Left lung (tissue), 10 donors: ENCODE measurements around the gene RPS21. TPM values are rescaled to one million over a fixed set of nuclear protein-coding genes. Genes with fewer than 3 reads are reported as not detected.

Experiments
- ATAC-seq: fragments of 200-7000 bp; cut with Tn5 transposase; one replicate; pipeline ENCODE4 v1.9.1; 2020; ENCODE audit warnings: moderate library complexity
- DNase-seq, 4 donors: peaks; one replicate each; pipeline ENCODE4 v3.0.0-alpha.2; 2013 to 2020
- H3K27ac ChIP-seq, 2 donors: fragments of 200-600 bp; sonication (generic) in 1 of 2; one replicate each; pipeline versions ENCODE4 v1.5.0 to v1.8.0; 2020 to 2021
- H3K27me3 ChIP-seq, 2 donors: fragments of 200-600 bp; sonication (generic) in 1 of 2; one replicate each; pipeline versions ENCODE4 v1.5.0 to v1.8.0; 2020 to 2021
- H3K36me3 ChIP-seq, 2 donors: fragments of 200-600 bp; sonication (generic) in 1 of 2; one replicate each; pipeline versions ENCODE4 v1.5.0 to v1.8.0; 2020 to 2021
- H3K4me1 ChIP-seq, 2 donors: fragments of 200-600 bp; one replicate each; pipeline ENCODE4 v1.8.0; 2021
- H3K4me3 ChIP-seq, 2 donors: fragments of 200-600 bp; sonication (generic) in 1 of 2; one replicate each; pipeline versions ENCODE4 v1.5.0 to v1.8.0; 2020 to 2021; ENCODE audit warnings: mild to moderate bottlenecking in 1 of 2
- H3K9me3 ChIP-seq, 2 donors: fragments of 200-600 bp; sonication (generic) in 1 of 2; one replicate each; pipeline versions ENCODE4 v1.5.0 to v1.8.0; 2020 to 2021
- CTCF ChIP-seq, 2 donors: fragments of 200-600 bp; sonication (generic) in 1 of 2; IDR thresholded peaks; one replicate each; pipeline versions ENCODE4 v1.5.0 to v1.8.0; 2021; ENCODE audit warnings: antibody characterized with exemption in 2 of 2
- intact Hi-C, 2 donors: fragments of 100-400 bp; cut with DNase I; formaldehyde crosslinking; loops; one replicate each; pipeline versions ENCODE4 v1.11.2 to v1.14.2; 2022
- polyA plus RNA-seq, 6 donors: library from polyadenylated mRNA; unstranded; fragments of 120-200 nt; gene quantifications; one replicate each; pipeline ENCODE4 v1.2.1, GENCODE V29; 2013; ENCODE audit not compliant: insufficient read length in 6 of 6
- total RNA-seq, 2 donors: library from RNA; stranded (reverse); fragmentation: NEBNext Ultra II Directional; extraction: Animal tissue kit (Norgen Biotek cat#: 25700); gene quantifications; one replicate each; pipeline ENCODE4 v1.2.1, GENCODE V29; 2021
- donor health status: DM: no; HTN: yes; CAD: no.
- donor health status: DM: no; HTN: no; CAD: no.

RPS21 gene
- total and polyA plus RNA-seq, 8 donors = 928 to 1,176 (median 1,013) TPM

- no peak for ATAC-seq
- peaks cover 0 to 44% of the 10 kb centered on the region in 2 donors for H3K36me3 ChIP-seq
- no peak overlapping the region for H3K27ac ChIP-seq
- DNase-seq = no peak
- H3K4me1 ChIP-seq = no peaks in the 10 kb centered on the region
- no peaks in the 10 kb centered on the region for H3K27me3 ChIP-seq
- H3K4me3 ChIP-seq = no peak overlapping the region
- TF ChIP-seq CTCF (IDR thresholded peaks at IDR 0.05) = no peak
- no peaks in the 10 kb centered on the region for H3K9me3 ChIP-seq
- intact Hi-C loops = no loop called here
These were observed 9.7 kb downstream of the RPS21 start for GRCh38 chr20:62396367-62397239.

- ATAC-seq = no peak
- Histone ChIP-seq H3K27ac (no peak overlapping the region), H3K4me1 (no peaks in the 10 kb centered on the region), H3K36me3 (peaks cover 0 to 40% of the 10 kb centered on the region in 2 donors), H3K9me3 (no peaks in the 10 kb centered on the region), H3K27me3 (no peaks in the 10 kb centered on the region), H3K4me3 (no peak overlapping the region)
- intact Hi-C loops = no loop called here
- DNase-seq = no peak
- TF ChIP-seq CTCF (IDR thresholded peaks at IDR 0.05) = no peak
These were observed 11.4 kb downstream of the RPS21 start for GRCh38 chr20:62398120-62398821.

- ATAC-seq = no peak
- intact Hi-C loops = no loop called here
- no peak overlapping the region for H3K4me3 ChIP-seq
- H3K27me3 ChIP-seq = no peaks in the 10 kb centered on the region
- no peaks in the 10 kb centered on the region for H3K9me3 ChIP-seq
- TF ChIP-seq CTCF (IDR thresholded peaks at IDR 0.05) = no peak
- no peak for DNase-seq
- H3K36me3 ChIP-seq = peaks cover 0 to 23% of the 10 kb centered on the region in 2 donors
- no peak overlapping the region for H3K27ac ChIP-seq
- peaks cover 0 to 3% of the 10 kb centered on the region in 2 donors for H3K4me1 ChIP-seq
These were observed 13.1 kb downstream of the RPS21 start for GRCh38 chr20:62400021-62400420.

- Histone ChIP-seq H3K36me3 (peaks cover 0 to 18% of the 10 kb centered on the region in 2 donors), H3K27ac (no peak overlapping the region), H3K27me3 (no peaks in the 10 kb centered on the region), H3K9me3 (no peaks in the 10 kb centered on the region), H3K4me3 (no peak overlapping the region), H3K4me1 (peaks cover 2 to 8% of the 10 kb centered on the region in 2 donors)
- ATAC-seq (no peak), DNase-seq (no peak)
- intact Hi-C loops = no loop called here
- TF ChIP-seq CTCF (IDR thresholded peaks at IDR 0.05) = no peak
These were observed 13.6 kb downstream of the RPS21 start for GRCh38 chr20:62400541-62400940.

GRCh38 chr20:62401331-62401779 lies 14.5 kb downstream of the RPS21 start:
- TF ChIP-seq CTCF (IDR thresholded peaks at IDR 0.05) = no peak
- H3K36me3 ChIP-seq = peaks cover 0 to 12% of the 10 kb centered on the region in 2 donors
- intact Hi-C loops = no loop called here
- DNase-seq (no peak), ATAC-seq (no peak)
- no peaks in the 10 kb centered on the region for H3K9me3 ChIP-seq
- no peak overlapping the region for H3K4me3 ChIP-seq
- no peak overlapping the region for H3K27ac ChIP-seq
- peaks cover 10 to 16% of the 10 kb centered on the region in 2 donors for H3K4me1 ChIP-seq
- no peaks in the 10 kb centered on the region for H3K27me3 ChIP-seq
